GM18499 (cell line): ENCODE results near the gene ZNF460.
"Not testable (repeated sequence)": the region's sequence is repeated elsewhere in the genome, so short reads cannot be mapped to it uniquely, and the experiment has no call there.

Experiments used
- ATAC-seq: cut with Tn5 transposase; IDR thresholded peaks from one replicate; pipeline ENCODE4 v1.9.1; 2021; ENCODE audit warnings: moderate number of reproducible peaks; ENCODE audit not compliant: insufficient read depth, unreplicated experiment

The ZNF460 gene

DNA sequence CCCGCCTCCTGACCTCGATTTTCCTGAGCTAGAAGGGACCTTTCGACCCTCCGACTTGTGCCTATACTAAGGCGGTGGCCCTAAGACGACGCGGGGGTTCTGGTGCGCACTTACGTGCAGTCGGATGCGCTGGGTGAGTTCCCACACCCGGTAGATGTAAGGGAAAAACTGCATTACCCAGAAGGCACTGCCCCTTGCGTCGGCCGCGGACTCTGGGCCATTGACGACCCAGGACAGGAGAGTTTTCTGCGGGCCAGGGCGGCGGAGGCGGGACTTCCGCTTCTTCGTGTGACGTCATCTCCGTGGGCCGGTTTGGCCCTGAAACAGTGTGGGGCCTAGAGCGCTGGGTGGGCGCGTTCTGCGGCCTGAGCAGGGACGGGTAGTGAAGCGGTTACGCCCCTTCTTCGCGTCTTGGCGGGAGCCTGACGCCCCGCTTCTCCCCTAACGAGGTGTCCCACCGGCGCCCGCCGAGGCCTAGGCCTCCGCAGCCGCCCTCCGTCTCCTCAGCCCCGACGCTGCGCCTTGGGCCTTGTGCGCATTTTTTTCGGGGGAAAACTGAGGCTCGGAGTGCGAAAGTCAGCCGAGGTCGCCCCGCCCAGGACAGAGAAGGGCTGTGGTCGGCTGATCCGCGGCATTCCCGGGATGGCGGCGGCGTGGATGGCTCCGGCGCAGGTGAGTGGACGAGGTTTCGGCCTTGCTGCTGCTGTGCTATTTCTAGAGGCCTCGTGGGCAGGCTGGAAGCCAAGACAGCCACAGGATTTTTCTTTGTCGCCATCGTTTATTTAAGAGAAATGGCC lies at the start of gene ZNF460:
Gene ZNF460, plus strand, starts transcription at position 321 of the 797 bp plus-strand sequence. Its CDS starts 322 bp downstream, at position 643.
- peak; percentile 37 for ATAC-seq

DNA sequence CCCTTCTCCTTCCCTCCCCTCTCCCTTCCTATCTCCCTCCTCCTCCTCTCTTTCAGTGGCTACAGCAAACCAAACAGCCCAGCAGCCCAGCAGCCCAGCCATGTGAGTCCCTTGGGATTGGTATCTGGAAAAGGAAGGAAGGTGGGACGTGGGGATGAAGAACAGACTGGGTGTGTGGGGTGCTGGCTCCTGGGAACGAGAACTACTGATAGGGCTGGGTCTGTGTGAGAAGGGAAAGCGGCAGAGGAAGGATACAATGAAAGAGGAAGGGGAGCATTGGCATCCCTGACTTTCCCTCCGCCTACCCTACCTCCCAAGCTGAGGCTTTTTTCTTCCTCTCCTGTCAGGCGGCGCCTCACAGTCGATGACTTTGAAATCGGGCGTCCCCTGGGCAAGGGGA lies 48.6 kb upstream of the ZNF460 start:
- no peak for ATAC-seq

- no peak for ATAC-seq
Measured at GRCh38 chr19:57233207-57233606, 47.1 kb upstream of the ZNF460 start.

DNA sequence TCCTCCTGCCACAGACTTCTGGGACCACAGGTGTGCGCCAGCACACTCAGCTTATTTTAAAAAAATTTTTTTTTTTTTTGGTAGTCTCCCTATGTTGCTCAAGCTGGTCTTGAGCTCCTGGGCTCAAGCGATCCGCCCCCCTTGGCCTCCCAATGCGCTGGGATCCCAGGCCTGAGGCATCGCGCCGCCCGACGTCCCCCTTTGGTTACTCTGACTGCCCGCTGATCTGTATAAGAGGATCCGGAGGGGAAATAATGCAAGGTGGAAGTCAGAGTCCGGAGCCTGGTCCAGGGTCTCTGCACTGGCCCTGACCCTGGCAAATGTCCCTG lies 40.3 kb upstream of the ZNF460 start:
- no peak for ATAC-seq

GRCh38 chr19:57240311-57241090 lies 39.8 kb upstream of the ZNF460 start, which contains the start of gene ZNF805:
ZNF805 (plus strand) TSS chr19:57240632; CDS start chr19:57240892, 260 bp downstream.
- peak; percentile 72 for ATAC-seq

GRCh38 chr19:57241176-57241575 lies 39.1 kb upstream of the ZNF460 start:
- no peak for ATAC-seq

DNA sequence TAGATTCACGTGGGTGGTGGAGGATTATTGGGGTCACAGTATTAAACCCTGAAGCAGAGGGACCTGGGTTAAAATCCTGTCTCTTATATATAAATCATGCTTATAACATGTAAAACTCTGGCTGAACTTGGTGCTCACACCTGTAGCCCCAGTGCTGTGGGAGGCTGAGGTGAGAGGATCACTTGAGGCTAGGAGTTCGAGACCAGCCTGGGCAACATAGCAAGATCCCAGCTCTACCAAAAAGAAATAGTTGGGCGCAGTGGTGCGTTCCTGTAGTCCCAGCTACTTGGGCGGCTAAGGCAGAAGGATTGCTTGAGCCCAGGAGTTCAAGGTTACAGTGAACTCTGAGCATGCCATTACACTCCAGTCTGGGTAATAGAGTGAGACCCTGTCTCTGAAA lies 37.5 kb upstream of the ZNF460 start:
- no peak for ATAC-seq

DNA sequence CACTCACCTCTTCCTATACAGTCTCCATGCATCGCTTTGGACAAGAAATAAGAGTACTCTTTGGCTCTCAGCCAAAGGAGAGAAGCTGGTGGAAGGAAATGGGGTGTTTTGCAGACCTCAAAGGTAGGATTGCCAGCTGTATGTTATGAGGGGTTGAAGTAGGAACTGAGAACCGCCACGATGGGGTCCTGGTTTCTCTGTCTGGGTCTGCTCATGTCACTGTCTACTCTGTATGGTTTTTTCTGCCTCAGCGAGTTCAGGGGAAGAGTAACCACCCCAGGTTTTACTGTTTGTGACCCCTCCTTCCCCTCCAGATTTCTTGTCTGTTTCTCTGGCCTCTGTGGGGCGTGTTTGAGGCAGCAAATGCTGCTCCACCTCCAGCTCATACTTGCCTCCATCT lies 35.8 kb upstream of the ZNF460 start:
- ATAC-seq, result no peak

- ATAC-seq, result no peak
Measured at GRCh38 chr19:57245066-57245465, 35.2 kb upstream of the ZNF460 start.

DNA sequence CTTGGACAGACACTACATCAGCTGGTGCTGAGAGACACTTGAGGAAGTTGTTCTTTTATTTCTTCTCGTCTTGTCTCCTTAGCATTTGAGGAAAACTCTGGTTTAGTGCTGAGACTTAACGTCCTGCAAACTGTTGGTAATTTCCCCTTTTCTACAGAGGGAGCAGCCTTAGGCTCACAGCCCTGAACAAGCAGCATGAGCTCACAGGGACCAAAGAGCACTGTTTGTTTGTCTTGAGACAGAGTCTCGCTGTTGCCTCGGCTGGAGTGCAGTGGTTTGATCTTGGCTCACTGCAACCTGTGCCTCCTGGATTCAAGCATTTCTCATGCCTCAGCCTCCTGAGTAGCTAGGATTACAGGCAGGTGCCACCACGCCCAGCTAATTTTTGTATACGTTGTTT lies 34.3 kb upstream of the ZNF460 start:
- no peak for ATAC-seq

DNA sequence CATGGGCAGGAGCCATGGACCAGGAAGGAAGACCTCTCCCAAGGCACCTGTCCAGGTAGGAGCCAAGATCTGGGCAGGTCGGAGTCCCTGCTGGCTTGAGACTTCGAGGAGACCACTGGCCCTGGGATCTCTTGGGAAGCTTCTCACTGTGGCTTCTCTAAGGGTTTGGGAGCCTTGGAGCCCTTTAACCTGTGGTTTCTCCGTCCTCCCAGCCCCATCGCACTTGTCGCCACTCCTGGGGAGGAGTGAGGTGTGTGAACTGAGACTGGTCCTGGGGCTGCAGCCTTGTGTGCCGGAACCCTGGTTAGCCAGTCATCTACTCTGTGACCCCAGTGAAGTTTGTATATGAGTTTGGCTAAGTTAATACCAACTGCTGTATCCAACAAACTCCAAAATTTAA lies 31.6 kb upstream of the ZNF460 start:
- no peak for ATAC-seq

DNA sequence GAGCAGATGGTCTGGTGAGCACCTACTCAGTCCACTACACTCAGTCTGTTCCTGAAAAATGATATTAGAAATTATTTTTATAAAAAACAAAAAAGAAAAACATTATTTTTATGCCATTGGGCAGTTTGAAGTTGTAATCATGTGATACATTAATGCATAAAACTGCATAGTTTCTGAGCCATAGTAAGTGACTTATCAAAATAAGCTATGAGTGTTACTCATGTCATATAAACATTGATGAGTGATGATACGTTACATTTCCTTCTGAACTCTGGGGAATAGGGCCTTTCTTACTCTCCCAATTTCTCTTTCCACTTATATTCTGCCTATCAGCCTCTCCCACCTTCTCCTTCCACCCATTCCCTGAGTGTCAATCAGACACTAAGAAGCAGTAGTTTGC lies 31.0 kb upstream of the ZNF460 start:
- no peak for ATAC-seq

GRCh38 chr19:57253767-57254166 lies 26.5 kb upstream of the ZNF460 start:
- not testable (repeated sequence) for ATAC-seq

DNA sequence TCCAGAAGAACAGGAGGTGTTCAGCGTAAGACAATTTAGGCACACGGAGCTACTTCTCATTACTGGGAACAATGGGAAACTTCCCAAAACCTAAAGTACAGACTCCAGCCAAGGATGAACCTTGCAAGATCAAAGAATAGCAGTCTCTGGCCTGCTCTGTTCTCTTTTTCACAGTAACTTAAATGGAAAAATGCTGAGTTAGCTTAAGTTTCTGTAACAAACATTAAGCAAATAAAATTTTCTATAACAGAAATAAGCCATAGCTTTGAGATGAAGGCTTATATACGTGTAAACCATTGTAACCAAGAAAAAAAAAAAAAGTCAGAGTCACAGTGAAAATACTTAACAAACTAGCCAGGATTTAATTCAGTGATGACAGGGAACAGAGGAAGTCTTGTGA lies 18.2 kb upstream of the ZNF460 start:
- ATAC-seq, result no peak

GRCh38 chr19:57263244-57263741 lies 17.0 kb upstream of the ZNF460 start:
- ATAC-seq, result no peak

DNA sequence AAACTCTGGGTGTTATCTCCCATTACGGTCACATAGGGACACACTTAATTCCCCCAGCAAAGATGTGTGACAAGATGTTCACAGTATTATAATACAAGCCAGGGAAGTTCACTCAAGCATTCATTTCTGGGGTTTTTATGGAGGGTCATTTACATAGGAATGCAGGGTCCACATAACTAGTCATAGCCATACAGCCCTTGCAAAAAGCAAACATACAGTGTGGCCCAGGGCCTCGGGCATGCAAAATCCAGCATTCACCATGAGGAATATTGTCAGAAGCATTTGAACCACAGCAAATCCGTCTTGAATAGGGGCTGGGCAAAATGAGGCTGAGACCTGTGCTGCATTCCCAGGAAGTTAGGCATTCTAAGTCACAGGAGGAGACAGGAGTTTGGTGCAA lies 13.0 kb upstream of the ZNF460 start:
- ATAC-seq, result no peak

DNA sequence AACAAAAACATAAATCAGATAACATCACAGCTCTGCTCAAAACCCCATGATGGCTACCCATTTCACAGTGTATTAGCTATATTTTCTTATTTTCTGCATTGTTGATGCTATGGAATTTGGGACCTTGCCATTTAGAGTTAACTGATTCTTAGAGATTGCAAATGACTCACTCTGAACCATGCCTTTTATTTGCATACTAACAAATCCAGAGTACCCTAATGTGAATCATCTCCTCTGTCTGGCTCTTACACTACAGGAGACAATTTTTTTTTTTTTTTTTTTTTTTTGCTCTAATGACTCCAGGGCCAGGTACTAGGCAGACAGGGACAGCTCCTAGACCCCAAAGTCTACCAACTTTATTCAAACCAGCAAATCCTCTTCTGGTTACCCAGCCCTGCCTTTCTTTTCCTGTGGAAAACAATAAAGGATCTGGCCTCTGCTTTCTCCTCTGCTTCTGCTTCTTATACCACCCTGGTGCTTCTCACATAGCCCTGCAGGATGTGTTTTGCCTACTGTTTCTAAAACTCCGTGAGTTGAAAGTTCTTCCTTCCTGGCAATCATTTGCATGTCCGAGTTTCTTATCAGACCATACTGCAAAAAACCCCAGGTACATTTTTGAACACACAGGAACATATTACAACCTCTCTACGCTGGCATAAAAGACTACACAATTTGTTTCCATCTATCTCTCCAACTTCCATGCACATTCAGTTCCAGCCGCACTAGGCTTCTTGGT lies 10.6 kb upstream of the ZNF460 start:
- no peak for ATAC-seq

- ATAC-seq, result no peak
Measured at GRCh38 chr19:57271280-57271679, 9.0 kb upstream of the ZNF460 start.

DNA sequence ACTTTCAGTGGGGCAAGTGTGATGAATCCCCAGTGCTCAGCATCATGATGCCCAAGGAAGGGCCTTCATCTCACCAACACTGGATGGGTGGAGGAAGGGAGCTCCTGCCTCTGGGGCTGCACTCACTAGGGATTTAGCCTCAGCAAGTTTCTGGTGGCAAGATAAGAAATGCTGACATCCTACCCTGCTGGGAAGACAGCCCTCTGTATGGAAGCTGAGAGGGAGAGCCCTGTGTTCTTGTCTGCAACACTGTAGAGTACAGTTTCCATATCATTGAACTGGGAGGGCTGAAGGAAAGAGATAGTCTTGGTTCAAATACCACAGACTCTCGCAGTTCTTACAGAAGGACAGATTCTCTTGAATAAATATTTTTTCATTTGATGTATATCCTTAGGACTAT lies 7.3 kb upstream of the ZNF460 start:
- no peak for ATAC-seq

- no peak for ATAC-seq
Measured at GRCh38 chr19:57276430-57276829, 3.9 kb upstream of the ZNF460 start.

- ATAC-seq, result not testable (repeated sequence)
Measured at GRCh38 chr19:57278481-57278880, 1.8 kb upstream of the ZNF460 start.
